A549 (cell line): ENCODE measurements around the gene DOCK9.

Source experiments
- ELK1 ChIP-seq: fragments of 150-350 bp; IDR thresholded peaks from 2 replicates; pipeline ENCODE4 v1.6.1; 2014; ENCODE audit warnings: low read depth, mild to moderate bottlenecking, low read length
- HMGXB4 ChIP-seq: fragments of 250-450 bp; sonication (Bioruptor Pico); IDR thresholded peaks from 2 replicates; pipeline ENCODE4 v1.5.0; 2021; ENCODE audit warnings: mild to moderate bottlenecking, moderate library complexity, borderline replicate concordance
- HOXA7 ChIP-seq: fragments of 250-450 bp; sonication (Bioruptor Pico); IDR thresholded peaks from 2 replicates; pipeline ENCODE4 v1.5.0; 2020; ENCODE audit warnings: mild to moderate bottlenecking, moderate library complexity
- MAFK ChIP-seq: fragments of 450-650 bp; IDR thresholded peaks from 2 replicates; pipeline ENCODE4 v1.6.1; 2014; ENCODE audit not compliant: partially characterized antibody
- POLR2A ChIP-seq: IDR thresholded peaks from 2 replicates; pipeline ENCODE4 v1.6.1; 2012; ENCODE audit warnings: mild to moderate bottlenecking, low read length
- TF ChIP-seq, protein P1 (sequence below): fragments of >200 bp; sonication (Bioruptor Twin); formaldehyde crosslinking; IDR thresholded peaks from 3 replicates; pipeline ENCODE4 v1.5.1; 2016
- TF ChIP-seq, protein P2 (sequence below): IDR thresholded peaks from 2 replicates; pipeline ENCODE4 v1.6.1; 2012

DNA sequence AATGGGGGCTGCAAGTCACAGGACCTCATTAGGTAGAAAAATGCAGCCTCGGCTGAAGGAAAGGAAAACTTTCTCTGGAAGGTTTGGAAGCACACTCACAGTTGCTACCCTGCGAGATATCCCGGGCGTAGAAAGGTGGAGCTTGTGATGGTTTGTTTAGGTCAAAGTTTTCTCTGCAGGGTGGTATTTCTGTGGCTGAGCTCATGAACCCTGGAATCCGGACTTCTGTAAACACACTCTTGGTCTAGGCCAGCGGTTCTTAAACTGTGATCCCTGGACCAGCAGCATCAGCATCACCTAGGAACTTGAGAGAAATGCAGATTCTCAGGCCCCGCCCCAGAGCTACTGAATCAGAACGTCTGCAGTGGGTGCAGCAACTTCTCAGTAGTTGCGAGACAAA, 222.1 kb downstream of the DOCK9 start:
- TF ChIP-seq, protein P1, sequence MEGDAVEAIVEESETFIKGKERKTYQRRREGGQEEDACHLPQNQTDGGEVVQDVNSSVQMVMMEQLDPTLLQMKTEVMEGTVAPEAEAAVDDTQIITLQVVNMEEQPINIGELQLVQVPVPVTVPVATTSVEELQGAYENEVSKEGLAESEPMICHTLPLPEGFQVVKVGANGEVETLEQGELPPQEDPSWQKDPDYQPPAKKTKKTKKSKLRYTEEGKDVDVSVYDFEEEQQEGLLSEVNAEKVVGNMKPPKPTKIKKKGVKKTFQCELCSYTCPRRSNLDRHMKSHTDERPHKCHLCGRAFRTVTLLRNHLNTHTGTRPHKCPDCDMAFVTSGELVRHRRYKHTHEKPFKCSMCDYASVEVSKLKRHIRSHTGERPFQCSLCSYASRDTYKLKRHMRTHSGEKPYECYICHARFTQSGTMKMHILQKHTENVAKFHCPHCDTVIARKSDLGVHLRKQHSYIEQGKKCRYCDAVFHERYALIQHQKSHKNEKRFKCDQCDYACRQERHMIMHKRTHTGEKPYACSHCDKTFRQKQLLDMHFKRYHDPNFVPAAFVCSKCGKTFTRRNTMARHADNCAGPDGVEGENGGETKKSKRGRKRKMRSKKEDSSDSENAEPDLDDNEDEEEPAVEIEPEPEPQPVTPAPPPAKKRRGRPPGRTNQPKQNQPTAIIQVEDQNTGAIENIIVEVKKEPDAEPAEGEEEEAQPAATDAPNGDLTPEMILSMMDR, result no peak
- TF ChIP-seq HOXA7, result no peak
- TF ChIP-seq HMGXB4 (CRISPR knock-in tag), result no peak
- no peak for TF ChIP-seq MAFK
- no peak for TF ChIP-seq POLR2A
- TF ChIP-seq ELK1, result no peak
- TF ChIP-seq, protein P2, sequence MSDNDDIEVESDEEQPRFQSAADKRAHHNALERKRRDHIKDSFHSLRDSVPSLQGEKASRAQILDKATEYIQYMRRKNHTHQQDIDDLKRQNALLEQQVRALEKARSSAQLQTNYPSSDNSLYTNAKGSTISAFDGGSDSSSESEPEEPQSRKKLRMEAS, result no peak
